Coronary artery (tissue), 2 donors: ENCODE results near the gene ZNF425.

Experiments used
- DNase-seq: peaks from one replicate; pipeline ENCODE4 v3.0.0-alpha.2; 2017; ENCODE audit warnings: low spot score
- H3K27ac ChIP-seq, 2 donors: fragments of 200-600 bp; sonication (generic); one replicate each; pipeline ENCODE4 v1.5.1; 2016 to 2019
- H3K4me3 ChIP-seq: fragments of 200-600 bp; sonication (generic); 2 replicates; pipeline ENCODE4 v1.5.1; 2016; ENCODE audit warnings: mild to moderate bottlenecking, moderate library complexity
- TF ChIP-seq, protein P1 (sequence below): fragments of 200-600 bp; sonication (generic); IDR thresholded peaks from one replicate; pipeline ENCODE4 v1.5.1; 2019; ENCODE audit warnings: antibody characterized with exemption

ZNF425 gene

GRCh38 chr7:149130572-149131198 is 4.6 kb upstream of the ZNF425 start:
- Histone ChIP-seq H3K4me3 (no peak overlapping the region), H3K27ac (no peak overlapping the region)
- DNase-seq = no peak
- TF ChIP-seq, protein P1, sequence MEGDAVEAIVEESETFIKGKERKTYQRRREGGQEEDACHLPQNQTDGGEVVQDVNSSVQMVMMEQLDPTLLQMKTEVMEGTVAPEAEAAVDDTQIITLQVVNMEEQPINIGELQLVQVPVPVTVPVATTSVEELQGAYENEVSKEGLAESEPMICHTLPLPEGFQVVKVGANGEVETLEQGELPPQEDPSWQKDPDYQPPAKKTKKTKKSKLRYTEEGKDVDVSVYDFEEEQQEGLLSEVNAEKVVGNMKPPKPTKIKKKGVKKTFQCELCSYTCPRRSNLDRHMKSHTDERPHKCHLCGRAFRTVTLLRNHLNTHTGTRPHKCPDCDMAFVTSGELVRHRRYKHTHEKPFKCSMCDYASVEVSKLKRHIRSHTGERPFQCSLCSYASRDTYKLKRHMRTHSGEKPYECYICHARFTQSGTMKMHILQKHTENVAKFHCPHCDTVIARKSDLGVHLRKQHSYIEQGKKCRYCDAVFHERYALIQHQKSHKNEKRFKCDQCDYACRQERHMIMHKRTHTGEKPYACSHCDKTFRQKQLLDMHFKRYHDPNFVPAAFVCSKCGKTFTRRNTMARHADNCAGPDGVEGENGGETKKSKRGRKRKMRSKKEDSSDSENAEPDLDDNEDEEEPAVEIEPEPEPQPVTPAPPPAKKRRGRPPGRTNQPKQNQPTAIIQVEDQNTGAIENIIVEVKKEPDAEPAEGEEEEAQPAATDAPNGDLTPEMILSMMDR = no peak

- H3K4me3 ChIP-seq = peak overlapping the region; percentile 97
- H3K27ac ChIP-seq = peak overlapping the region; percentile 95 to 99
- TF ChIP-seq, protein P1 = no peak
- DNase-seq = peak; percentile 82
These were observed 640 bp upstream of the ZNF425 start for GRCh38 chr7:149126662-149127266.

GRCh38 chr7:149125189-149125862 is 798 bp downstream of the ZNF425 start:
- Histone ChIP-seq H3K27ac (peak overlapping the region; percentile 95 to 99), H3K4me3 (peak overlapping the region; percentile 97)
- DNase-seq = no peak
- TF ChIP-seq, protein P1 = no peak

GRCh38 chr7:149109969-149110368 is 16.2 kb downstream of the ZNF425 start:
- Histone ChIP-seq H3K27ac (no peak overlapping the region), H3K4me3 (no peak overlapping the region)
- TF ChIP-seq, protein P1 = no peak
- no peak for DNase-seq

- H3K27ac ChIP-seq = no peak overlapping the region
- TF ChIP-seq, protein P1 = no peak
- no peak for DNase-seq
- no peak overlapping the region for H3K4me3 ChIP-seq
These were observed 21.4 kb downstream of the ZNF425 start for GRCh38 chr7:149104749-149105148.

DNA sequence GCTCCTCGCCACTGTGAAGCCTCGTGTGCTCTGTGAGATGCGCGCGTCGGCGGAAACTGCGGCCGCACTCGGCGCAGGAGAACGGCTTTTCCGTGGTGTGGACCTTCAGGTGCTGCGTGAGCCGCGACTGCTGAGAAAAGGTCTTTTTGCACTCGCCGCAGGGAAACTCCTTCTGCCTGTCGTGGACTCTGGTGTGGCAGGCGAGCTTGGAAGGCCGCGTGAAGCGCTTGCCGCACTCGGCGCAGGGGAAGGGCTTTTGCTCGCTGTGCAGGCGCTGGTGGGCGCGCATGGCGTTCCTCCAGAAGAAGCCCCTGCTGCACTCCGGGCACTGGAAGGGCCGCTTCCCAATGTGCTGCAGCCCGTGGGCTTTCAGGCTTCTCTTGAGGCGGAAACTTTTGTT is 21.9 kb downstream of the ZNF425 start:
- TF ChIP-seq, protein P1 = no peak
- Histone ChIP-seq H3K27ac (no peak overlapping the region), H3K4me3 (no peak overlapping the region)
- DNase-seq = no peak
